Loucy (cell line): Measurements from ENCODE around the gene ZFHX3.

Experiments used
- H2AFZ ChIP-seq: fragments of 200-600 bp; sonication (generic); 2 replicates; pipeline ENCODE4 v1.6.0; 2016; ENCODE audit warnings: antibody characterized with exemption, mild to moderate bottlenecking, low read length, moderate library complexity
- H3F3A ChIP-seq: fragments of 200-600 bp; 2 replicates; pipeline ENCODE4 v1.6.0; 2016; ENCODE audit warnings: antibody characterized with exemption, low read depth, mild to moderate bottlenecking
- H3K27me3 ChIP-seq: fragments of 200-600 bp; sonication (generic); 2 replicates; pipeline ENCODE4 v1.6.1; 2014; ENCODE audit warnings: low read length, mild to moderate bottlenecking; ENCODE audit not compliant: insufficient read depth, poor library complexity, severe bottlenecking
- H3K36me3 ChIP-seq: fragments of 200-600 bp; sonication (generic); 2 replicates; pipeline ENCODE4 v1.6.1; 2016; ENCODE audit warnings: low read length; ENCODE audit not compliant: insufficient read depth
- H3K4me1 ChIP-seq: fragments of 200-600 bp; sonication (generic); 2 replicates; pipeline ENCODE4 v1.5.1; 2014; ENCODE audit warnings: low read length, mild to moderate bottlenecking; ENCODE audit not compliant: insufficient read depth, poor library complexity, severe bottlenecking
- H3K4me2 ChIP-seq: fragments of 200-600 bp; sonication (generic); 2 replicates; pipeline ENCODE4 v1.6.0; 2014; ENCODE audit warnings: antibody characterized with exemption, low read length, low read depth, mild to moderate bottlenecking; ENCODE audit not compliant: poor library complexity, severe bottlenecking
- H3K4me3 ChIP-seq: fragments of 200-600 bp; sonication (generic); 2 replicates; pipeline ENCODE4 v1.5.1; 2014; ENCODE audit warnings: low read length, mild to moderate bottlenecking, mixed read lengths; ENCODE audit not compliant: poor library complexity, severe bottlenecking
- H3K79me2 ChIP-seq: fragments of 200-600 bp; sonication (generic); 2 replicates; pipeline ENCODE4 v1.6.1; 2014; ENCODE audit warnings: low read length; ENCODE audit not compliant: insufficient read depth
- H3K9ac ChIP-seq: fragments of 200-600 bp; sonication (generic); 2 replicates; pipeline ENCODE4 v1.6.0; 2014; ENCODE audit warnings: mild to moderate bottlenecking, low read depth, low read length, moderate library complexity; ENCODE audit not compliant: poor library complexity, severe bottlenecking
- H3K9me2 ChIP-seq: fragments of 200-600 bp; sonication (generic); replicated peaks from 2 replicates; pipeline ENCODE4 v1.6.1; 2016; ENCODE audit warnings: low read depth, low read length, mixed read lengths
- H3K9me3 ChIP-seq: fragments of 200-600 bp; sonication (generic); 2 replicates; pipeline ENCODE4 v1.6.1; 2014; ENCODE audit warnings: mild to moderate bottlenecking, antibody characterized with exemption, low read length, low read depth; ENCODE audit not compliant: insufficient read depth
- H4K20me1 ChIP-seq: fragments of 200-600 bp; sonication (generic); 2 replicates; pipeline ENCODE4 v1.6.0; 2014; ENCODE audit warnings: antibody characterized with exemption, low read length, mild to moderate bottlenecking; ENCODE audit not compliant: insufficient read depth, poor library complexity, severe bottlenecking
- CTCF ChIP-seq: fragments of 200-600 bp; sonication (generic); conservative IDR thresholded peaks from 2 replicates; pipeline ENCODE4 v1.5.1; 2014; ENCODE audit warnings: mild to moderate bottlenecking, antibody characterized with exemption, low read length
- EZH2phosphoT487 ChIP-seq: fragments of 200-600 bp; IDR thresholded peaks from 2 replicates; pipeline ENCODE4 v1.6.1; 2018; ENCODE audit warnings: antibody characterized with exemption, mild to moderate bottlenecking, moderate library complexity, borderline replicate concordance

ZFHX3 gene

GRCh38 chr16:72853575-72854266, 194.2 kb downstream of the ZFHX3 start:
- Histone ChIP-seq H3F3A (no peaks in the 10 kb centered on the region), H3K9me3 (no peaks in the 10 kb centered on the region), H3K36me3 (no peaks in the 10 kb centered on the region), H4K20me1 (no peaks in the 10 kb centered on the region), H3K9ac (no peak overlapping the region), H3K4me2 (no peak overlapping the region), H3K4me1 (peaks cover 29% of the 10 kb centered on the region), H3K79me2 (no peaks in the 10 kb centered on the region), H3K9me2 (no peaks in the 10 kb centered on the region), H2AFZ (no peak overlapping the region), H3K27me3 (no peaks in the 10 kb centered on the region), H3K4me3 (no peak overlapping the region)
- no peak for TF ChIP-seq CTCF
- no peak for TF ChIP-seq EZH2phosphoT487

GRCh38 chr16:72852421-72852820, 195.5 kb downstream of the ZFHX3 start:
- H4K20me1 ChIP-seq = no peaks in the 10 kb centered on the region
- no peaks in the 10 kb centered on the region for H3K79me2 ChIP-seq
- H3K4me1 ChIP-seq = peaks cover 32% of the 10 kb centered on the region
- no peaks in the 10 kb centered on the region for H3K9me2 ChIP-seq
- H2AFZ ChIP-seq = no peak overlapping the region
- H3K9ac ChIP-seq = no peak overlapping the region
- H3K4me2 ChIP-seq = no peak overlapping the region
- TF ChIP-seq EZH2phosphoT487 (no peak), CTCF (no peak)
- no peaks in the 10 kb centered on the region for H3K27me3 ChIP-seq
- H3K4me3 ChIP-seq = no peak overlapping the region
- H3K9me3 ChIP-seq = no peaks in the 10 kb centered on the region
- H3F3A ChIP-seq = no peaks in the 10 kb centered on the region
- H3K36me3 ChIP-seq = no peaks in the 10 kb centered on the region

- Histone ChIP-seq H3K9ac (no peak overlapping the region), H3K9me3 (no peaks in the 10 kb centered on the region), H3K4me2 (no peak overlapping the region), H3F3A (no peaks in the 10 kb centered on the region), H3K27me3 (no peaks in the 10 kb centered on the region), H3K4me1 (peaks cover 32% of the 10 kb centered on the region), H3K36me3 (no peaks in the 10 kb centered on the region), H4K20me1 (no peaks in the 10 kb centered on the region), H3K4me3 (no peak overlapping the region), H3K79me2 (no peaks in the 10 kb centered on the region), H3K9me2 (no peaks in the 10 kb centered on the region), H2AFZ (no peak overlapping the region)
- TF ChIP-seq EZH2phosphoT487 (no peak), CTCF (no peak)
Observed at GRCh38 chr16:72850853-72851252, 197.1 kb downstream of the ZFHX3 start.
